LNCAP (cell line): ENCODE data around the gene SYNDIG1.

Experiments
- CTCF ChIP-seq: fragments of 450-650 bp; IDR thresholded peaks from 2 replicates; pipeline ENCODE4 v1.5.1; 2017; ENCODE audit warnings: mild to moderate bottlenecking

SYNDIG1 gene

DNA sequence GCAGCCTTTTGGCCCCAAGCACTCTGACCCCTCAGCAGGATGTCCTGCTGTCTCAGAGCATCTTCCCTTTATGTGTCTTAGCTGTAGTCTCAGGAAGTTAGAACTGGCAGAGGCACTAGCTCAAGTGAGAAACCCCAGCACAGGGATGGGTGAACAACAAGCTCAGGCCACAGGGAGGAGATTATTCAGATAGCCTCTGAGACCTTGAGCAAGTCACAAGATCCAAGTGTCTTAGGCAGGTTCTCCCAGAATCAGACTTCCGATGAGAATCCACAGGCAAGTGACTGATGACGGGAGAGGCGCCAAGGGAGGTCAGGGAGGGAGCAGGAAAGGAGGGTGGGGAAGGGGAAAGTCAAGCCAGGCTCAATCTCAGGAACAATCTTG lies 13.0 kb upstream of the SYNDIG1 start:
- TF ChIP-seq CTCF: no peak

- TF ChIP-seq CTCF: no peak
Measured at GRCh38 chr20:24458436-24458835, 11.0 kb upstream of the SYNDIG1 start.

- TF ChIP-seq CTCF: no peak
Measured at GRCh38 chr20:24459733-24460132, 9.7 kb upstream of the SYNDIG1 start.

DNA sequence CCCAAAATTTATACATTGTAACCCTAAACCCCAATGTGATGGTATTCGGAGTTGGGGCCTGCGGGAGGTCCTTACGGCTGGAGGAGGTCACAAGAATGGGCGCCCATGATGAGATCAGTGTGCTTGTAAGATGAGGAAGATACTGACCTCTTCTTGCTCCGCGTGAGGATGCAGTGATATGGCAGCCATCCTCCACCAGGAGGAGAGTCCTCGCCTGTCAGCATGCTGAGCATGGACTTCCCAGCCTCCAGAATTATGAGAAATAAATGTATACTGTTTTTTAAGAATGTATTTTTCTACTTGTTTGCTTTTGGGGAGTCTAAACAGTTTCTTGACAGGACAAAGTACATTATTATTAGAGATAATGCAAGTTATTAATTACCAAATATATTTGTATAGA lies 8.7 kb upstream of the SYNDIG1 start:
- no peak for TF ChIP-seq CTCF

GRCh38 chr20:24461848-24462247 lies 7.6 kb upstream of the SYNDIG1 start:
- no peak for TF ChIP-seq CTCF

GRCh38 chr20:24462460-24463010 lies 6.9 kb upstream of the SYNDIG1 start:
- TF ChIP-seq CTCF: no peak

GRCh38 chr20:24465159-24465558 lies 4.3 kb upstream of the SYNDIG1 start:
- TF ChIP-seq CTCF: no peak

GRCh38 chr20:24465730-24466129 lies 3.7 kb upstream of the SYNDIG1 start:
- no peak for TF ChIP-seq CTCF
